Measurements from ENCODE around the gene PTCHD1.

- TF ChIP-seq CTCF (IDR thresholded peaks at IDR 0.05; ENCODE audit: poor library complexity) (peak; percentile 21), EZH2 (IDR thresholded peaks at IDR 0.05; ENCODE audit: borderline replicate concordance) (no peak), EZH2phosphoT487 (IDR thresholded peaks at IDR 0.05; ENCODE audit: low read depth, severe bottlenecking, unreplicated experiment) (no peak)
These were observed 69.2 kb downstream of the PTCHD1 start for GRCh38 chrX:23403849-23404248.
